Mesenchymal stem cell (in vitro differentiated cells and primary cell): ENCODE measurements around the gene CBFA2T2.
A peak's percentile ranks its signal among the peaks of the same experiment; 100 is the strongest.

Experiments
- DNase-seq: peaks from one replicate; pipeline ENCODE4 v3.0.0-alpha.2; 2013
- H2AFZ ChIP-seq: one replicate; pipeline ENCODE4 v1.6.1; 2013; ENCODE audit warnings: low read depth, mild to moderate bottlenecking, control low read depth, inconsistent platforms, low read length, moderate library complexity
- H2AK5ac ChIP-seq: 2 replicates; pipeline ENCODE4 v1.6.1; 2013; ENCODE audit warnings: low read length, moderate library complexity, mild to moderate bottlenecking, inconsistent platforms; ENCODE audit not compliant: severe bottlenecking
- H2BK120ac ChIP-seq: one replicate; pipeline ENCODE4 v1.6.1; 2013; ENCODE audit warnings: low read depth, mild to moderate bottlenecking, inconsistent platforms, low read length, moderate library complexity
- H2BK12ac ChIP-seq, 2 experiments: one replicate each; pipeline ENCODE4 v1.6.1; 2013; ENCODE audit warnings: inconsistent platforms in 2 of 2, low read length in 2 of 2, mild to moderate bottlenecking in 2 of 2, moderate library complexity in 2 of 2, control low read depth in 1 of 2
- H2BK15ac ChIP-seq: one replicate; pipeline ENCODE4 v1.6.1; 2013; ENCODE audit warnings: mild to moderate bottlenecking, low read depth, inconsistent platforms; ENCODE audit not compliant: poor library complexity, severe bottlenecking
- H2BK5ac ChIP-seq: 2 replicates; pipeline ENCODE4 v1.6.1; 2013; ENCODE audit warnings: low read depth, mild to moderate bottlenecking, low read length, control low read depth, inconsistent platforms; ENCODE audit not compliant: poor library complexity, severe bottlenecking
- H3K14ac ChIP-seq, 2 experiments: one replicate each; pipeline ENCODE4 v1.6.1; 2013; ENCODE audit warnings: inconsistent platforms in 2 of 2, low read length in 2 of 2, control low read depth in 1 of 2, mild to moderate bottlenecking in 1 of 2, moderate library complexity in 1 of 2
- H3K18ac ChIP-seq, 2 experiments: one replicate each; pipeline ENCODE4 v1.6.1; 2013; ENCODE audit warnings: inconsistent platforms in 2 of 2, low read length in 2 of 2, control low read depth in 1 of 2, low read depth in 1 of 2, mild to moderate bottlenecking in 1 of 2
- H3K23ac ChIP-seq, 2 experiments: one replicate each; pipeline ENCODE4 v1.6.1; 2013; ENCODE audit warnings: inconsistent platforms in 2 of 2, low read length in 2 of 2, mild to moderate bottlenecking in 2 of 2, moderate library complexity in 2 of 2, control low read depth in 1 of 2
- H3K27ac ChIP-seq: 2 replicates; pipeline ENCODE4 v1.5.1; 2013; ENCODE audit warnings: mild to moderate bottlenecking, moderate library complexity, low read length, control low read depth, inconsistent platforms; ENCODE audit not compliant: poor library complexity, severe bottlenecking
- H3K27me3 ChIP-seq, 2 experiments: 2 replicates each; pipeline versions ENCODE4 v1.6.1 to v1.7.0; 2013; ENCODE audit warnings: low read length in 2 of 2, mild to moderate bottlenecking in 2 of 2, moderate library complexity in 2 of 2, control low read depth in 1 of 2, inconsistent platforms in 1 of 2; ENCODE audit not compliant: control insufficient read depth in 1 of 2, insufficient read depth in 1 of 2
- H3K36me3 ChIP-seq, 2 experiments: 2 replicates each; pipeline versions ENCODE4 v1.6.1 to v1.7.0; 2013; ENCODE audit warnings: low read length in 2 of 2, control low read depth in 1 of 2, inconsistent platforms in 1 of 2, low read depth in 1 of 2, mild to moderate bottlenecking in 1 of 2; ENCODE audit not compliant: insufficient read depth in 2 of 2, control insufficient read depth in 1 of 2
- H3K4ac ChIP-seq, 2 experiments: one replicate each; pipeline ENCODE4 v1.6.1; 2013; ENCODE audit warnings: inconsistent platforms in 2 of 2, low read length in 2 of 2, mild to moderate bottlenecking in 2 of 2, moderate library complexity in 2 of 2, control low read depth in 1 of 2, low read depth in 1 of 2
- H3K4me1 ChIP-seq: 2 replicates; pipeline ENCODE4 v1.6.1; 2013; ENCODE audit warnings: low read depth, low read length, control low read depth; ENCODE audit not compliant: control insufficient read depth, insufficient read depth
- H3K4me2 ChIP-seq: 2 replicates; pipeline ENCODE4 v1.6.1; 2013; ENCODE audit warnings: low read length, mild to moderate bottlenecking, inconsistent platforms; ENCODE audit not compliant: poor library complexity, severe bottlenecking
- H3K4me3 ChIP-seq, 2 experiments: 2 replicates each; pipeline versions ENCODE4 v1.5.1 to v1.7.0; 2013; ENCODE audit warnings: low read length in 2 of 2, mild to moderate bottlenecking in 2 of 2, control low read depth in 1 of 2, low read depth in 1 of 2; ENCODE audit not compliant: insufficient read depth in 1 of 2
- H3K79me1 ChIP-seq: replicated peaks from 2 replicates; pipeline ENCODE4 v1.6.1; 2013; ENCODE audit warnings: mild to moderate bottlenecking, control low read depth, low read length, inconsistent platforms; ENCODE audit not compliant: poor library complexity, severe bottlenecking
- H3K9ac ChIP-seq: 2 replicates; pipeline ENCODE4 v1.7.0; 2013; ENCODE audit warnings: mild to moderate bottlenecking, low read length, moderate library complexity
- H3K9me3 ChIP-seq: 2 replicates; pipeline ENCODE4 v1.7.0; 2013; ENCODE audit warnings: mild to moderate bottlenecking, low read length; ENCODE audit not compliant: control insufficient read depth
- H4K8ac ChIP-seq: one replicate; pipeline ENCODE4 v1.6.1; 2013; ENCODE audit warnings: inconsistent platforms, mild to moderate bottlenecking, low read length, moderate library complexity
- H4K91ac ChIP-seq: one replicate; pipeline ENCODE4 v1.6.1; 2013; ENCODE audit warnings: mild to moderate bottlenecking, low read length, inconsistent platforms
- WGBS: methylation state at CpG from one replicate; pipeline ENCODE4 v1.1.7; 2013; ENCODE audit warnings: mixed read lengths; 5-methylcytosine and 5-hydroxymethylcytosine counted together

The CBFA2T2 gene

GRCh38 chr20:33602826-33603590, 113.1 kb downstream of the CBFA2T2 start:
- WGBS, result 92% methylated on average over 3 of the region's 5 CpGs
- no peak overlapping the region for H2BK5ac ChIP-seq
- peaks cover 6% of the 10 kb centered on the region for H3K79me1 ChIP-seq
- H3K4me2 ChIP-seq, result no peak overlapping the region
- no peak overlapping the region for H3K9ac ChIP-seq
- no peak overlapping the region for H4K8ac ChIP-seq
- peak; percentile 10 for DNase-seq
- H3K36me3 ChIP-seq, result peaks cover 0 to 29% of the 10 kb centered on the region in 2 experiments
- no peak overlapping the region for H3K4me3 ChIP-seq
- no peaks in the 10 kb centered on the region for H3K27me3 ChIP-seq
- H2BK15ac ChIP-seq, result no peak overlapping the region
- H3K14ac ChIP-seq, result no peak overlapping the region
- H3K18ac ChIP-seq, result no peak overlapping the region
- no peak overlapping the region for H3K27ac ChIP-seq
- H3K4me1 ChIP-seq, result no peaks in the 10 kb centered on the region
- H4K91ac ChIP-seq, result no peak overlapping the region
- H3K23ac ChIP-seq, result no peak overlapping the region
- H2BK12ac ChIP-seq, result no peak overlapping the region
- no peak overlapping the region for H2AFZ ChIP-seq
- no peak overlapping the region for H2BK120ac ChIP-seq
- H2AK5ac ChIP-seq, result no peak overlapping the region
- H3K4ac ChIP-seq, result no peak overlapping the region
- H3K9me3 ChIP-seq, result no peaks in the 10 kb centered on the region

GRCh38 chr20:33604084-33604990, 114.4 kb downstream of the CBFA2T2 start:
- Histone ChIP-seq H4K91ac (no peak overlapping the region), H2BK120ac (no peak overlapping the region), H4K8ac (no peak overlapping the region), H3K9me3 (no peaks in the 10 kb centered on the region), H3K4me1 (no peaks in the 10 kb centered on the region), H3K9ac (no peak overlapping the region), H3K27me3 (no peaks in the 10 kb centered on the region), H3K4me2 (no peak overlapping the region), H3K14ac (no peak overlapping the region), H3K27ac (no peak overlapping the region), H3K4ac (no peak overlapping the region), H3K4me3 (no peak overlapping the region), H2BK5ac (no peak overlapping the region), H2AK5ac (no peak overlapping the region), H3K36me3 (peaks cover 0 to 41% of the 10 kb centered on the region in 2 experiments), H2AFZ (no peak overlapping the region), H3K23ac (no peak overlapping the region), H2BK15ac (no peak overlapping the region), H3K18ac (no peak overlapping the region), H3K79me1 (peaks cover 6% of the 10 kb centered on the region), H2BK12ac (no peak overlapping the region)
- DNase-seq, result no peak
- 98% methylated on average over 4 of the region's 5 CpGs for whole genome bisulfite sequencing

GRCh38 chr20:33604991-33605370, 115.1 kb downstream of the CBFA2T2 start:
- Histone ChIP-seq H3K9me3 (no peaks in the 10 kb centered on the region), H3K4me1 (no peaks in the 10 kb centered on the region), H2BK12ac (no peak overlapping the region), H3K79me1 (peaks cover 7% of the 10 kb centered on the region), H3K27me3 (no peaks in the 10 kb centered on the region), H2BK5ac (no peak overlapping the region), H3K36me3 (peaks cover 2 to 44% of the 10 kb centered on the region in 2 experiments), H4K91ac (no peak overlapping the region), H3K23ac (no peak overlapping the region), H2BK120ac (no peak overlapping the region), H2BK15ac (no peak overlapping the region), H2AFZ (no peak overlapping the region), H4K8ac (no peak overlapping the region), H2AK5ac (no peak overlapping the region), H3K18ac (no peak overlapping the region), H3K4me3 (no peak overlapping the region), H3K4me2 (no peak overlapping the region), H3K14ac (no peak overlapping the region), H3K9ac (no peak overlapping the region), H3K27ac (no peak overlapping the region), H3K4ac (no peak overlapping the region)
- WGBS, result 100% methylated on average over 1 of the region's 1 CpG
- no peak for DNase-seq

GRCh38 chr20:33606118-33606771, 116.3 kb downstream of the CBFA2T2 start:
- H4K91ac ChIP-seq, result no peak overlapping the region
- no peak overlapping the region for H3K23ac ChIP-seq
- H2BK5ac ChIP-seq, result no peak overlapping the region
- no peak overlapping the region for H3K27ac ChIP-seq
- H3K27me3 ChIP-seq, result no peaks in the 10 kb centered on the region
- peaks cover 6 to 48% of the 10 kb centered on the region in 2 experiments for H3K36me3 ChIP-seq
- no peak overlapping the region for H2AFZ ChIP-seq
- H4K8ac ChIP-seq, result no peak overlapping the region
- no peak overlapping the region for H2BK15ac ChIP-seq
- H3K14ac ChIP-seq, result peak overlapping the region in 1 of 2 experiments; percentile 63
- WGBS, result 88% methylated on average over 3 of the region's 3 CpGs
- H3K4me3 ChIP-seq, result no peak overlapping the region
- DNase-seq, result no peak
- H3K4ac ChIP-seq, result no peak overlapping the region
- peaks cover 9% of the 10 kb centered on the region for H3K79me1 ChIP-seq
- H3K9me3 ChIP-seq, result no peaks in the 10 kb centered on the region
- H3K9ac ChIP-seq, result no peak overlapping the region
- H3K18ac ChIP-seq, result no peak overlapping the region
- H2BK120ac ChIP-seq, result no peak overlapping the region
- H2AK5ac ChIP-seq, result no peak overlapping the region
- no peaks in the 10 kb centered on the region for H3K4me1 ChIP-seq
- no peak overlapping the region for H2BK12ac ChIP-seq
- H3K4me2 ChIP-seq, result no peak overlapping the region
